HL-60 (cell line): ENCODE measurements around the gene GPR179.

Experiments used
- CTCF ChIP-seq: IDR thresholded peaks from one replicate; pipeline ENCODE4 v1.5.1; 2011; ENCODE audit warnings: low read length, control low read depth, inconsistent platforms; ENCODE audit not compliant: insufficient read depth
- POLR2AphosphoS5 ChIP-seq: IDR thresholded peaks from 2 replicates; pipeline ENCODE4 v1.6.1; 2012; ENCODE audit warnings: low read depth
- REST ChIP-seq: IDR thresholded peaks from 2 replicates; pipeline ENCODE4 v1.6.1; 2012; ENCODE audit warnings: low read depth; ENCODE audit not compliant: insufficient replicate concordance

DNA sequence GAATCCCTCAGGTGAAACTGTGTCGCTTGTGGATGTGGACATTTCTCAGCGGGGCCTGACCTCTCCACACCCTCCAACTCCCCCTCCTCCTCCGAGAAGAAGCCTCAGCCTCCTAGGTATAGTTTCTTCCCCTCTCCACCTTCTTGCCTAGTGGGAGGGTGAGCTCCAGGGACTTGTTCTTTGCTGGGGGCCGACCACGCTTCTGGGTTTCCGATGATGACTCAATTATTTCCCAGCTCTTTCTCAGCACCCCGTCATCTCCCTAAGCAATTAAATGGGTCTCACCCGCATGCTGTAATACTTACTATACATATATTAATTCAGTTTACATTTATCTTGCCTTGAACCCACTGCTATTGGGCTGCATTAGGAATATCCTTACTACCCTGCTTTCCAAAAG lies 21.0 kb upstream of the GPR179 start:
- TF ChIP-seq CTCF (no peak), REST (no peak), POLR2AphosphoS5 (no peak)
